ENCODE data around the gene IFT57.

- no peak for TF ChIP-seq CTCF (IDR thresholded peaks at IDR 0.05; ENCODE audit: insufficient read depth, low read length)
- no peak for TF ChIP-seq POLR2AphosphoS5 (IDR thresholded peaks at IDR 0.05; ENCODE audit: low read depth)
- TF ChIP-seq GABPA (IDR thresholded peaks at IDR 0.05; ENCODE audit: low read depth) = no peak
These were observed 36.7 kb downstream of the IFT57 start for GRCh38 chr3:108185536-108185935.

Data from HL-60 (cell line).